ENCODE measurements around the gene DIAPH2.

DNA sequence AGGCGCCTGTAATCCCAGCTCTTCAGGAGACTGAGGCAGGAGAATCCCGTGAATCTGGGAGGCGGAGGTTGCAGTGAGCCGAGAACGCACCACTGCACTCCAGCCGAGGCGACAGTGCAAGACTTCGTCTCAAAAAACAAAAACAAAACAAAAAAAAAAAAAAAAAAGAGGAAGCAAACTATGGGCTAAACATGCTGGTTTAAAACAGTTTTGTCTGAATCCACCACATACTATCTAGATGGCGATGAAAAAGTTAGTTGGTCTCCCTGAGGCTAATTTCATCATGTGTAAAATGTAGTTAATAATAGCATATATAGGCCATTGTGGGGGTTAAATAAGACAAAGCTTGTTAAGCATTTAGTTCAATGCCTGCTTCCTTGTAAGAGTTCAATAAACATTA, 650.2 kb downstream of the DIAPH2 start:
- TF ChIP-seq, protein P1, sequence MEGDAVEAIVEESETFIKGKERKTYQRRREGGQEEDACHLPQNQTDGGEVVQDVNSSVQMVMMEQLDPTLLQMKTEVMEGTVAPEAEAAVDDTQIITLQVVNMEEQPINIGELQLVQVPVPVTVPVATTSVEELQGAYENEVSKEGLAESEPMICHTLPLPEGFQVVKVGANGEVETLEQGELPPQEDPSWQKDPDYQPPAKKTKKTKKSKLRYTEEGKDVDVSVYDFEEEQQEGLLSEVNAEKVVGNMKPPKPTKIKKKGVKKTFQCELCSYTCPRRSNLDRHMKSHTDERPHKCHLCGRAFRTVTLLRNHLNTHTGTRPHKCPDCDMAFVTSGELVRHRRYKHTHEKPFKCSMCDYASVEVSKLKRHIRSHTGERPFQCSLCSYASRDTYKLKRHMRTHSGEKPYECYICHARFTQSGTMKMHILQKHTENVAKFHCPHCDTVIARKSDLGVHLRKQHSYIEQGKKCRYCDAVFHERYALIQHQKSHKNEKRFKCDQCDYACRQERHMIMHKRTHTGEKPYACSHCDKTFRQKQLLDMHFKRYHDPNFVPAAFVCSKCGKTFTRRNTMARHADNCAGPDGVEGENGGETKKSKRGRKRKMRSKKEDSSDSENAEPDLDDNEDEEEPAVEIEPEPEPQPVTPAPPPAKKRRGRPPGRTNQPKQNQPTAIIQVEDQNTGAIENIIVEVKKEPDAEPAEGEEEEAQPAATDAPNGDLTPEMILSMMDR (IDR thresholded peaks at IDR 0.05) = no peak
- TF ChIP-seq POLR2A (IDR thresholded peaks at IDR 0.05) = no peak

Data from esophagus squamous epithelium (tissue), 4 donors.